Erythroblast (primary cell): ENCODE measurements around the gene GNRH2.
"Not testable (repeated sequence)": the region's sequence is repeated elsewhere in the genome, so short reads cannot be mapped to it uniquely, and the experiment has no call there.

Experiments
- DNase-seq, 2 experiments: peaks; one replicate each; lab custom pipeline; 2025; lab: John Stamatoyannopoulos, UW
- GATA1 ChIP-seq: IDR thresholded peaks from 2 replicates; pipeline ENCODE4 v1.6.1; 2011; ENCODE audit warnings: low read depth, mild to moderate bottlenecking, control low read depth, low read length, moderate library complexity
- POLR2A ChIP-seq: IDR thresholded peaks from 2 replicates; pipeline ENCODE4 v1.6.1; 2011; ENCODE audit warnings: mild to moderate bottlenecking, low read length

GNRH2 gene, protein sequence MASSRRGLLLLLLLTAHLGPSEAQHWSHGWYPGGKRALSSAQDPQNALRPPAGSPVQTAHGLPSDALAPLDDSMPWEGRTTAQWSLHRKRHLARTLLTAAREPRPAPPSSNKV

DNA sequence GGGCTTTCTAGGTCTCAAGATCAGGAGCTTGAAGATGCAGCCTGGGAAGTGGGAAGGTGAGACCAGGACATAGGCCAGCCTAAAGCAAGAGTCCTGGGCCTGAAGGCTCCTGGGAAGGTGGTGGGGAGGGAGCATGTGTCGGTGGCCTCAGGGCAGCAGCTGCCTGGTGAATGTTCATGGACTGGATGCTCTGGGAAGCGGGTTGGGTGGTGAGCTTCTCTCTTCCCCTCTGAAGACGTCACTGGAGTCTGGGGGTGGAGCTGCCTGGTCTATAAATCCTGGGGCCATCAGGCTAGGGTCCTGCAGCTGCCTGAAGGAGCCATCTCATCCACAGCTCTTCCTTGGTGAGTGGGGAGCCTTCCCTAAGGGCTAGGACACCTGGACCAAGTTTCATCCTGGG, at the start of gene GNRH2:
GNRH2 (plus strand) TSS at position 301 of the 400 bp plus-strand sequence. CDS start 793 bp downstream, outside the sequence.
- TF ChIP-seq POLR2A (no peak), GATA1 (no peak)
- no peak for DNase-seq

DNA sequence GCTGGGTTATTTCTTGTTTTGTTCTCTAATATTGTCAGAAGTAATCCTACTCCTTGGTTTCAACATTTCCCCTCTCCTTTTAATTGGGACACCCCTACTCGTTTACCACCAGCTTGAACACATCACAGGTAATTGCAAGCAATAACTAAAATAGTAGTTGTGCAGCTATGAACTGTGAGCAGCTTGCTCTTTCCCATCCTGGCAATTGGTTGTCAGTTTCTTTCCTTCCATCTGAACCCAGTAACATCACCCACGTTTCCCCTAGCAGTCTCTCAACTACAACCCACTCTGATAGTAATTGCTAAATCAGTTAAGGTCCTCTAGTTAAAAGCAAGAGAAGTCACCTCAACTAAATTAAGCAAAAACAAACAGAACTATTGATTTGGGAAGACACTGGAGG, 47.6 kb upstream of the GNRH2 start:
- TF ChIP-seq GATA1 (no peak), POLR2A (no peak)

DNA sequence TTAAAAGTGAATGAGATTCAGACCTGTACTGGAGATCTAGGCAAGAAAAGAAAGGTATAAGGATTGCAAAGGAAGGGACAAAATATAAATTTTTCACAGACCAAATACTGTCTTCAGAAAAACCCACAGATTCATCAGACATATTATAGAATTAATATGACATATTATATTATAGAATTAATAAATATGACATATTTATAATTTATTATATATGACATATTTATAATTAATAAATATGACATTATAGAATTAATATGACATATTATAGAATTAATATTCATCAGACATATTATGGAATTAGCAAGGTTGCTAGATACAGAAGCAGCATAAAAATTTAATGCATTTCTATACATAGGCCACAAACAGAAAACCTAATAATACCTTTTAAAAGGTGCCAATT, 44.7 kb upstream of the GNRH2 start:
- no peak for TF ChIP-seq GATA1
- TF ChIP-seq POLR2A: no peak
- DNase-seq: no peak

More for the DNA sequence above, 47.6 kb upstream of the GNRH2 start:
- DNase-seq: no peak

DNA sequence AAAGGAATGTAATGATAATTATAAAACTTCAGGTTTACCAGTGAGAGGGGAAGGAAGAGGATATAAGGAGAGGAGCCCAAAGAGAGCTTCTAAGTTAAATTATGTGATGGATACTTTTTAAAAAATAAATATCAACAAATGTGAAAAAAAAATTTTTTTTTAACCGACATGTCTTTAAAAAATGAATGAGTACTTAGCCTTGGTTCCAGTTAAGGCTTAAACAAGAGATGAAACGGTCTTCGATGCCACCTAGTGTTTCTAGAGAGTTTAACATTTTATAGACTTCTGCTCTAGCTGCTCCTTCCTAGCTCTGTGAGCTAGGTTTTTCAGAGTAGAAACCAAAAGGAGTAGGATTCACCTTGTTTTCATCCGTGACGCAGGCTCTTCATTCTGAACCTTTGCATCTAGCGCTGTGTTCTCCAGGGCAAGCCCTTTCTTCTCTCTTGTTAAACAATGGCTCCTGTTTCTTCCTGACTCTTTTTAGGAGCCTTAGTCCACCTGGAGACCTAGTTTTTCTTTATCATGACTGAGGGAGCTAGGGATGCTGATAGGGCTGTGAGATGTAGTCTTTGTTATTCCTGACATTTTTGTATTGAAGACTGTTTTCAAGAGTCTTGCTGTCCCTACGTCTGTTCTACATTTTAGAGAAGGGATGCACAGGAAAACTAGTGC, 42.4 kb upstream of the GNRH2 start:
- peak; percentile 56 to 71 for DNase-seq
- TF ChIP-seq GATA1: no peak
- TF ChIP-seq POLR2A: no peak

DNA sequence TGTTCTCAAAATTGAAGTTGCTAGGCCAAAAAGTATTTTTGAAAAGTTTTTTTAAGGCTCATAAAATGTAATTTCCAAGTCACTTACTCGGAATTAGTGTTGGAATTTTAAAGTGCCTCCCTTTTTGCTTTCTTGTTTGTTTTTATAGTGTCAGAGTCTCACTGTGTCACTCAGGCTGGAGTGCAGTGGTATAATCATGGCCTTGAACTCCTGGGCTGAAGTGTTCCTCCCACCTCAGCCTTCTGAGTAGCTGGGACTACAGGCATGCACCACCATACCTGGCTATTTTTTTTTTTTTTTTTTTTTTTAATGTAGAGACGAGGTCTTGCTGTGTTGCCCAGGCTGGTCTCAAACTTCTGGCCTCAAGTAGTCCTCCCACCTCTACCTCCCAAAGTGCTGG, 40.0 kb upstream of the GNRH2 start:
- no peak for DNase-seq
- TF ChIP-seq GATA1 (no peak), POLR2A (no peak)

DNA sequence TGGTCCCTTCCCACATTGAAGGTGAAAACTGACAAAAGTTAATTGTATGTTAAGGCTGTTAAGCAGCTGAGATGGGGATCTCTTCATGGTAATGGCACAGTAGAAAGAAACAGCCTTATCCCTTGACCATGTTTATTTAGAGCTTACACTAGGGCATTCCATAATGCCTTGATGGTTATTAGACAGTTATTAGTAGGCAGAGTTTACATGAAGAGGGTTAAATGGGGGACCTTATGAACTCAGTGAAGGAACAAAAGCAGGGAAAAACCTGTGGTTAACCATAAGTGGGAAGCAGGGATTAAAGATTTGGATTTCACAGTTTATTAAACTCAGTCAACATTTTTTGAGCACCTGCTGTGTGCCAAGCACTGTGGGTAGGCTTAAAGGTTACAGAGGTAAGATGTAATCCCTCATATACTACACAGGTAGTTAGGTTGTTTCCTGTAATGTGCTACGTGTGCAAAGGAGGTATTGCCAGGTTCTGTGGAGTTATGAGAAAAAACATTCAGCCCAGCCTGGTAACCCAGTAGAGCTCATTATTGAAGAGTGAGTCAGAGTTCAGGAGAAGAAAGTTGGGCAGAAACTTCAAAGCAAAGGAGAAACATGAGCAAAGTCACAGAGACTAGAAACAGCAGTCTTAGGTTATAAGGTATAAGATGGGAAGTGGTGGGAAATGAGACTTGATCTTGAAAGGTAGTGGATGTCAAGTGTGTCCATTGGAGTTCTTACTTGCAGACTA, 32.3 kb upstream of the GNRH2 start:
- no peak for DNase-seq
- no peak for TF ChIP-seq GATA1
- no peak for TF ChIP-seq POLR2A

DNA sequence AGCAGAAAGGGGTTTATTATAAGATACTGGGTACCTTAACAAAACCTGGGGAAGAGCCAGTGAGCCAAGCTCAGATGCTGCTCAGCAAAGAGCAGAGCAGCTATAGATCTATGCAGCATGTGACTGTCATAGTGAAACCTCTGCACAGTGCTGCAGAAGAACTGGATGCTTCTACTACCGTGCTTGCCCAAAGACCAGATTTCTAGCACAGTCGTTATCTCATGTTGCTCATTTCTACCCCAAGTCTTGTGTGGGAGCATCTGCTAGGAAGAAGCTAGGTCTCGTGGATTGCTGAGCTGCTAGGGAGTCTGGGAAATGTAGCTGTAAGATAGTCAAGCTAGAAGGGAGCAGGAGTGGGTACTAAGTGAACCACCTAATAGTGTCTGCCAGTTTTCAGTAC, 31.7 kb upstream of the GNRH2 start:
- no peak for DNase-seq

DNA sequence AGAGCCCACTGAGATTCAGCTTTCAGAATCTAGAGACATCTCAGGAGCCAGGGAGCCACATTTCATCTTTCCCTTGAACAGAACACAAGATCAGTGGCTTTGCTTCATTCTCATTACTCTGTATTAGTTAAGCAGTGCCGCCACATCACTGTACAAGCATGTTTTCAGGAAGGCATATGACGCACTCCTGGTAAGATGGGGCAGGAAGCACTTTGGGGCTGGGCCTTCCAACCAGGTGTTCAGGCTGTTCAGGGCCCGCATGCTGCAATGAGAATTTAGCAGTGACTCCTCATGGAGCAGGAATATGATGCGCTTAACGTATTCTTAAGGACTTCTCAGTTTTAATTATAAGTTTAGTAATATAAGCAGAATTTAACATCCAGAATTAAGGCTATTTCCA, 29.7 kb upstream of the GNRH2 start:
- TF ChIP-seq POLR2A (no peak), GATA1 (no peak)

More for the DNA sequence above, 31.7 kb upstream of the GNRH2 start:
- TF ChIP-seq POLR2A (no peak), GATA1 (no peak)

DNA sequence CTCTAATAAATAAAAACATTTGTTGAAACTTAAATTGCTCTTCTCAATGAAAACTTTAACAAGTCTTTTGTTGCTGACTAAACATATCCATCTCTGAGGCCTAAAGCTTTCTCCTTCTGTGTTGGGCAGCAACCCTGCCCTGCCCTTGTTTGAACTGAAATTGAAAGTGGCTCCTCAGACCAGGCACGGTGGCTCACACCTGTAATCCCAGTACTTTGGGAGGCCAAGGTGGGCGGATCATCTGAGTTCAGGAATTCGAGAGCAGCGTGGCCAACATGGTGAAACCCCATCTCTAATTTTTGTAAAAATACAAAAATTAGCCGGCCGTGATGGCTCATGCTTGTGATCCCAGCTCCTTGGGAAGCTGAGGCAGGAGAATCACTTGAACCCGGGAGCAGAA, 29.2 kb upstream of the GNRH2 start:
- DNase-seq: no peak
- TF ChIP-seq POLR2A (no peak), GATA1 (no peak)

More for the DNA sequence above, 29.7 kb upstream of the GNRH2 start:
- DNase-seq: no peak

DNA sequence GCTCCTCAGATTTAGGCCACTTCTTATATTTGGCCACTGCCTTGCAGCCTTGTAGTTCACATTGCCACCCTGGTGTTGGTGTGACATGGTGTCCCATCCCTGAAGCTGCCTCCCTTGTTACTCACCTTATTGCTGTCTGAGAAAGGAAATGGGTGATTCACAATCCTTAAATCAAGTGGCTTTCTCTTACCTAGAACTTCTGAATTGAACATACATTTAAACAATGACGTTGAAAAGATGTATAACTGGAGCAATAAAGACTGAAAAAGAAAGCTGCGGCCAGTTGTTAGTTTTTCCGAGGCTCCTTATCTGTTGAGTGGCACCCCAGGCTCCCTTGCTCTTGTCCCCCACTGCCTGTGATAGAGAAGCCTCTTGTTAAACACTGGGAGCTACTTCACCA, 28.8 kb upstream of the GNRH2 start:
- DNase-seq: no peak

DNA sequence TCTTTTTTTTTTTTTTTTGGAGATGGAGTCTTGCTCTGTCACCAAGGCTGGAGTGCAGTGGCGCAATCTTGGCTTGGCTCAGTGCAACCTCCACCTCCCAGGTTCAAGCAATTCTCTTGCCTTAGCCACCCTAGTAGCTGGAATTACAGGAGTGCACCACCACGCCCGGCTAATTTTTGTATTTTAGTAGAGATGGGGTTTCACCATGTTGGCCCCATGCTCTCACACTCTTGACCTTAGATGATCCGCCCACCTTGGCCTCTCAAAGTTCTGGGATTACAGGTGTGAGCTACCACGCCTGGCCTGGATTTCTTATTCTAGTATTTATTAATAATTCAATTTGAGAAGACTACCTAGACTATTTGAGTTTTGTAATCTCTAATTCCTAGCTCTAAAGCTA, 28.1 kb upstream of the GNRH2 start:
- DNase-seq: not testable (repeated sequence)

More for the DNA sequence above, 28.8 kb upstream of the GNRH2 start:
- no peak for TF ChIP-seq POLR2A
- no peak for TF ChIP-seq GATA1

DNA sequence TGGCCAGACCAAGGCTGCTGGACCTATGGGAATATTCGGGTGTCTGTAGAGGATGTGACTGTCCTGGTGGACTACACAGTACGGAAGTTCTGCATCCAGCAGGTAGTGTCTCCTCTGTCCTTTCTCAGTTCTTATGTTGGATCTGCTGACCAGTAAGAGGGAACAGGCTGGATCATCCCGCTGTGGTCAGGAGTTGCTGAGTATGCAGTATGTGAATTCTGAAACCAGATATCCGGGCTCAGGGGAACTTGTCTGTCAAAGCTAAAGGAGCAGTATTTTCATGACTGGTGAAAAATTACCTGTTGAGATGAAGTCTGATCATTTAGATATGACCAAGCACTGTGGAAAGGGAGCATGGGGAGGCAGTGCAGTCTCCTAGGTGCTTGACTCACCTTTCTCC, 22.1 kb upstream of the GNRH2 start:
- no peak for TF ChIP-seq GATA1
- no peak for TF ChIP-seq POLR2A
- no peak for DNase-seq

DNA sequence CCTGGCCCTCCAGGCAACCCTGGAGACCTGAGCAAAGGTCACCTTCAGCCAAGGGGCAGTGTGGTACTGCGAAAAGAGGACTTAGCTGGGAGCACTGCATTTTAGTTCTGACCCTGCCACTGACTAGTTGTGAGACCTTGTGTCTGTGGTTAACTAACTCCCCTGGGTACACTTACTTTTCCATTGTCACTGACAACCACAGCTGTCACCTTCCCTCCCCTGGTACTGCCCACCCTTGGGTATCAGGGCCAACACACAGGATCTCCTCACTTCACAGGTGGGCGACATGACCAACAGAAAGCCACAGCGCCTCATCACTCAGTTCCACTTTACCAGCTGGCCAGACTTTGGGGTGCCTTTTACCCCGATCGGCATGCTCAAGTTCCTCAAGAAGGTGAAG, 21.6 kb upstream of the GNRH2 start:
- TF ChIP-seq GATA1: no peak
- TF ChIP-seq POLR2A: no peak
- DNase-seq: no peak

DNA sequence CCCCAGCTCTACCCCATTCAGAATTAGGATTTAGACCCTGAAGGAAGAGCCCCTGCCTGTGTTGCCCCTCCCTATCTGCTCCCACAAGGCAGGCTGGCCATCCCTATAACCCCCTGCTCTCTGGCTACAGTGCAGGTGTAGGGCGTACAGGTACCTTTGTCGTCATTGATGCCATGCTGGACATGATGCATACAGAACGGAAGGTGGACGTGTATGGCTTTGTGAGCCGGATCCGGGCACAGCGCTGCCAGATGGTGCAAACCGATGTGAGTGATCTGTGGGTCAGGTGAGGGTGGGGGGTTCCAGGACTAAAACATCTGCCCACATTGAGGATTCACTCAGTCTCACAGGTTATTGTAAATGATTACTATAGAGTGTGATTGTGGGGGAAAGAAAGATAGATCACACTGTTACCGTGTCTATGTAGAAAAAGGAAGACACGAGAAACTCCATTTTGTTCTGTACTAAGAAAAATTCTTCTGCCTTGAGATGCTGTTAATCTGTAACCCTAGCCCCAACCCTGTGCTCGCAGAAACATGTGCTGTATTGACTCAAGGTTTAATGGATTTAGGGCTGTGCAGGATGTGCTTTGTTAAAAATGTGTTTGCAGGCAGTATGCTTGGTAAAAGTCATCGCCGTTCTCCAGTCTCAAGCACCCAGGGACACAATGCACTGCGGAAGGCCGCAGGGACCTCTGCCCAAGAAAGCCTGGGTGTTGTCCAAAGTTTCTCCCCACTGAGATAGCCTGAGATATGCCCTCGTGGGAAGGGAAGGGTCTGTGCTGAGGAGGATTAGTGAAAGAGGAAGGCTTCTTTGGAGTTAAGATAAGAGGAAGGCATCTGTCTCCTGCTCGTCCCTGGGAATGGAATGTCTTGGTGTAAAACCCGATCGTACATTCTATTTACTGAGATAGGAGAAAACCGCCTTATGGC, 20.6 kb upstream of the GNRH2 start:
- not testable (repeated sequence) for DNase-seq
